Limb (tissue), 2 donors: ENCODE results near the gene AKIP1.

Experiments used
- DNase-seq, 2 donors: peaks; one replicate each; pipeline ENCODE4 v3.0.0-alpha.2; 2016; ENCODE audit errors: extremely low spot score in 2 of 2

The AKIP1 gene

GRCh38 chr11:8959546-8960166 lies 48.7 kb downstream of the AKIP1 start:
- DNase-seq: peak in 1 of 2 donors; percentile 57

- DNase-seq: no peak
Measured at GRCh38 chr11:8961401-8961800, 50.4 kb downstream of the AKIP1 start.

- no peak for DNase-seq
Measured at GRCh38 chr11:8962841-8963240, 51.9 kb downstream of the AKIP1 start.

GRCh38 chr11:8963569-8964323 lies 52.8 kb downstream of the AKIP1 start:
- DNase-seq: no peak

- peak; percentile 88 to 90 for DNase-seq
Measured at GRCh38 chr11:8964324-8965320, 53.6 kb downstream of the AKIP1 start, which contains the start of gene TMEM9B. TMEM9B (minus strand) TSS chr11:8964442; CDS start chr11:8964313, 129 bp downstream.

GRCh38 chr11:8967184-8967583 lies 56.2 kb downstream of the AKIP1 start:
- no peak for DNase-seq
